K562 (cell line): Measurements from ENCODE around the gene LEO1. TPM values are rescaled to one million over a fixed set of nuclear protein-coding genes. Genes with fewer than 3 reads are reported as not detected.
A peak's percentile ranks its signal among the peaks of the same experiment; 100 is the strongest.

ENCODE experiments used
- FOXK2 ChIP-seq, 2 experiments: fragments of 450-650 bp; IDR thresholded peaks in 1 of 2; conservative IDR thresholded peaks in 1 of 2; 2 replicates each; pipeline ENCODE4 v1.6.1; 2016; ENCODE audit warnings: low read depth in 2 of 2, mild to moderate bottlenecking in 1 of 2
- GABPB1 ChIP-seq: sonication (generic); formaldehyde crosslinking; IDR thresholded peaks from 2 replicates; pipeline ENCODE4 v1.8.0; 2022; ENCODE audit warnings: mild to moderate bottlenecking, missing genetic modification reagents
- GATAD2B ChIP-seq: fragments of 450-650 bp; IDR thresholded peaks from 2 replicates; pipeline ENCODE4 v1.6.1; 2017; ENCODE audit warnings: mild to moderate bottlenecking, borderline replicate concordance
- GTF2F1 ChIP-seq: IDR thresholded peaks from 2 replicates; pipeline ENCODE4 v1.6.1; 2011; ENCODE audit warnings: low read depth, low read length, improper control_type of control experiment
- HDAC2 ChIP-seq: fragments of 450-650 bp; IDR thresholded peaks from 2 replicates; pipeline ENCODE4 v1.6.1; 2016; ENCODE audit warnings: mild to moderate bottlenecking
- JUN ChIP-seq, 2 experiments: sonication (generic) in 1 of 2; formaldehyde crosslinking in 1 of 2; IDR thresholded peaks; 2 replicates each; pipeline versions ENCODE4 v1.6.1 to v1.8.0; 2012 to 2022; ENCODE audit warnings: borderline replicate concordance in 2 of 2, mild to moderate bottlenecking in 2 of 2, improper control_type of control experiment in 1 of 2, low read depth in 1 of 2, low read length in 1 of 2, missing genetic modification reagents in 1 of 2
- LCOR ChIP-seq: sonication (generic); formaldehyde crosslinking; IDR thresholded peaks from 2 replicates; pipeline ENCODE4 v1.8.0; 2022; ENCODE audit warnings: mild to moderate bottlenecking, missing genetic modification reagents
- NFRKB ChIP-seq: fragments of 450-650 bp; IDR thresholded peaks from 2 replicates; pipeline ENCODE4 v1.6.1; 2016; ENCODE audit warnings: low read depth
- PKNOX1 ChIP-seq: fragments of 450-650 bp; IDR thresholded peaks from 2 replicates; pipeline ENCODE4 v1.6.1; 2016
- RBM25 ChIP-seq: fragments of 200-400 bp; formaldehyde crosslinking; IDR thresholded peaks from 2 replicates; pipeline ENCODE4 v1.6.1; 2018; ENCODE audit warnings: low read length, low read depth, moderate library complexity; ENCODE audit not compliant: severe bottlenecking
- RNF219 ChIP-seq: fragments of 250-450 bp; sonication (Bioruptor Pico); IDR thresholded peaks from 2 replicates; pipeline ENCODE4 v1.5.0; 2022; ENCODE audit warnings: mild to moderate bottlenecking
- SP1 ChIP-seq: sonication (generic); formaldehyde crosslinking; IDR thresholded peaks from 2 replicates; pipeline ENCODE4 v1.8.1; 2022; ENCODE audit warnings: mild to moderate bottlenecking, missing genetic modification reagents
- STAT5B ChIP-seq: fragments of 250-450 bp; sonication (Bioruptor Pico); IDR thresholded peaks from 2 replicates; pipeline ENCODE4 v1.8.0; 2021; ENCODE audit warnings: mild to moderate bottlenecking, inconsistent platforms
- ZMIZ1 ChIP-seq, 2 experiments: fragments of 150-350 bp in 1 of 2; IDR thresholded peaks; 2 replicates each; pipeline ENCODE4 v1.6.1; 2012 to 2016; ENCODE audit warnings: low read depth in 2 of 2, low read length in 2 of 2, mild to moderate bottlenecking in 1 of 2, moderate library complexity in 1 of 2
- ZNF518B ChIP-seq: fragments of 250-450 bp; sonication (Bioruptor Pico); IDR thresholded peaks from 2 replicates; pipeline ENCODE4 v1.5.0; 2021; ENCODE audit warnings: mild to moderate bottlenecking, moderate library complexity
- ZNF766 ChIP-seq: fragments of 200-800 bp; sonication (Bioruptor generic); conservative IDR thresholded peaks from 2 replicates; pipeline ENCODE4 v1.6.1; 2016; ENCODE audit warnings: missing genetic modification characterization, missing compliant biosample characterization
- polyA plus RNA-seq, 8 experiments: library from polyadenylated mRNA; depleted of rRNA in 4 of 8; stranded (reverse) in 5 of 8; unstranded in 3 of 8; fragments of >200 nt; fragmentation: Nextera tagmentation in 2 of 8; fragmentation: Illumina TruSeq in 1 of 8; extraction: Ambion mirVana in 2 of 8; extraction: Trizol in 1 of 8; gene quantifications; 2 replicates each; pipeline versions ENCODE4 v1.2.1 to v1.2.3, GENCODE V29; 2011 to 2014; ENCODE audit warnings: inconsistent platforms in 1 of 8, missing spikeins in 1 of 8
- total RNA-seq, 7 experiments: library from RNA; depleted of rRNA in 6 of 7; stranded (reverse); fragments of >200 nt in 6 of 7; fragmentation: Illumina TruSeq in 2 of 7; extraction: Trizol in 2 of 7; gene quantifications; 2 replicates each; pipeline versions ENCODE4 v1.2.1 to v1.2.3, GENCODE V29; 2011 to 2021; ENCODE audit warnings: low replicate concordance in 1 of 7

The LEO1 gene
- total and polyA plus RNA-seq, 9 of the 15 experiments (the other 6 are each of a cell fraction or from before 2014, with no cell fraction given), result 8.4 to 48.3 (median 37.9) TPM

- peak; percentile 53 for TF ChIP-seq PKNOX1
- TF ChIP-seq GTF2F1, result 0 out of 2 replicates have a peak, but pooled peaks have one; percentile 18
- TF ChIP-seq HDAC2, result peak; percentile 91
- peak in 1 of 2 experiments; percentile 71; a peak in 2 of 4 replicates for TF ChIP-seq FOXK2 (conservative IDR thresholded peaks at IDR 0.05 in 1 of 2, IDR thresholded peaks at IDR 0.05 in 1 of 2; ENCODE audit: low read depth in 2 of 2)
- no peak for TF ChIP-seq RNF219
- TF ChIP-seq JUN (IDR thresholded peaks at IDR 0.05; ENCODE audit: borderline replicate concordance, low read depth, low read length), result peak; percentile 35; the same call in 1 of the 2 replicates
- peak; percentile 82; the same call in 1 of the 2 replicates for TF ChIP-seq JUN (CRISPR knock-in tag; IDR thresholded peaks at IDR 0.05; ENCODE audit: borderline replicate concordance)
- 0 out of 4 replicates have a peak, but pooled peaks of 1 of the 2 experiments have one; percentile 50 for TF ChIP-seq ZMIZ1 (IDR thresholded peaks at IDR 0.05; ENCODE audit: low read depth in 2 of 2, low read length in 2 of 2)
- TF ChIP-seq GATAD2B, result peak; percentile 78
- peak; percentile 92 for TF ChIP-seq LCOR (CRISPR knock-in tag)
- no peak for TF ChIP-seq ZNF518B (CRISPR knock-in tag)
- peak; percentile 98 for TF ChIP-seq SP1 (CRISPR knock-in tag)
- TF ChIP-seq ZNF766 (CRISPR knock-in tag), result peak; percentile 79; the same call in 1 of the 2 replicates
- peak; percentile 19 for TF ChIP-seq RBM25
- 0 out of 2 replicates have a peak, but pooled peaks have one; percentile 65 for TF ChIP-seq NFRKB
- TF ChIP-seq GABPB1 (CRISPR knock-in tag), result peak; percentile 81
- no peak for TF ChIP-seq STAT5B (CRISPR knock-in tag)
Measured at GRCh38 chr15:52018693-52019393, 47.3 kb upstream of the LEO1 start, which contains the start of gene MAPK6 (continued).
